HepG2 (cell line): ENCODE results near the gene TPPP2. TPM values are rescaled to one million over a fixed set of nuclear protein-coding genes. Genes with fewer than 3 reads are reported as not detected.
A peak's percentile ranks its signal among the peaks of the same experiment; 100 is the strongest.

ENCODE experiments used
- AKNA ChIP-seq: sonication (generic); formaldehyde crosslinking; IDR thresholded peaks from 2 replicates; pipeline ENCODE4 v1.4.0; 2020; ENCODE audit warnings: missing genetic modification reagents, borderline replicate concordance
- DZIP1 ChIP-seq: sonication (generic); formaldehyde crosslinking; IDR thresholded peaks from 2 replicates; pipeline ENCODE4 v1.5.0; 2020; ENCODE audit warnings: mild to moderate bottlenecking, missing genetic modification reagents
- ELF1 ChIP-seq: sonication (generic); formaldehyde crosslinking; IDR thresholded peaks from 2 replicates; pipeline ENCODE4 v1.4.0; 2020; ENCODE audit warnings: missing genetic modification reagents
- GPBP1L1 ChIP-seq: sonication (generic); formaldehyde crosslinking; IDR thresholded peaks from 2 replicates; pipeline ENCODE4 v1.5.0; 2020; ENCODE audit warnings: mild to moderate bottlenecking, missing genetic modification reagents
- KDM4B ChIP-seq: sonication (generic); formaldehyde crosslinking; IDR thresholded peaks from 2 replicates; pipeline ENCODE4 v1.4.0; 2020; ENCODE audit warnings: missing genetic modification reagents
- MAZ ChIP-seq, 2 experiments: sonication (generic) in 1 of 2; formaldehyde crosslinking in 1 of 2; IDR thresholded peaks; 2 replicates each; pipeline versions ENCODE4 v1.5.0 to v1.6.1; 2012 to 2020; ENCODE audit warnings: low read depth in 2 of 2, mild to moderate bottlenecking in 2 of 2, borderline replicate concordance in 1 of 2, improper control_type of control experiment in 1 of 2, low read length in 1 of 2, missing genetic modification reagents in 1 of 2, moderate library complexity in 1 of 2
- NR2F1 ChIP-seq, 2 experiments: fragments of 450-650 bp in 1 of 2; formaldehyde crosslinking in 1 of 2; IDR thresholded peaks; 2 replicates each; pipeline versions ENCODE4 v1.5.0 to v1.6.1; 2016 to 2020; ENCODE audit warnings: mild to moderate bottlenecking in 1 of 2, missing compliant biosample characterization in 1 of 2, missing genetic modification reagents in 1 of 2, moderate library complexity in 1 of 2
- ONECUT2 ChIP-seq: sonication (generic); formaldehyde crosslinking; IDR thresholded peaks from 2 replicates; pipeline ENCODE4 v1.4.0; 2020; ENCODE audit warnings: missing genetic modification reagents
- SSRP1 ChIP-seq: IDR thresholded peaks from 2 replicates; pipeline ENCODE4 v1.6.1; 2016; ENCODE audit warnings: control low read depth
- ZNF292 ChIP-seq: sonication (generic); formaldehyde crosslinking; IDR thresholded peaks from 2 replicates; pipeline ENCODE4 v1.8.1; 2022; ENCODE audit warnings: mild to moderate bottlenecking, low read depth, missing genetic modification reagents, borderline replicate concordance
- ZNF326 ChIP-seq: sonication (generic); formaldehyde crosslinking; IDR thresholded peaks from 2 replicates; pipeline ENCODE4 v1.4.0; 2020; ENCODE audit warnings: missing genetic modification reagents, borderline replicate concordance
- ZNF337 ChIP-seq: sonication (generic); formaldehyde crosslinking; IDR thresholded peaks from 2 replicates; pipeline ENCODE4 v1.5.1; 2020; ENCODE audit warnings: missing genetic modification reagents, low read depth, mild to moderate bottlenecking, borderline replicate concordance
- ZNF432 ChIP-seq: sonication (generic); formaldehyde crosslinking; IDR thresholded peaks from 2 replicates; pipeline ENCODE4 v1.5.0; 2020; ENCODE audit warnings: missing genetic modification reagents, mild to moderate bottlenecking, borderline replicate concordance
- ZNF777 ChIP-seq: sonication (generic); formaldehyde crosslinking; IDR thresholded peaks from 2 replicates; pipeline ENCODE4 v1.4.0; 2020; ENCODE audit warnings: missing genetic modification reagents
- ZNF788 ChIP-seq: sonication (generic); formaldehyde crosslinking; IDR thresholded peaks from 2 replicates; pipeline ENCODE4 v1.5.0; 2020; ENCODE audit warnings: mild to moderate bottlenecking, missing genetic modification reagents, borderline replicate concordance
- ZSCAN25 ChIP-seq: sonication (generic); formaldehyde crosslinking; IDR thresholded peaks from 2 replicates; pipeline ENCODE4 v1.8.0; 2022; ENCODE audit warnings: mild to moderate bottlenecking, missing genetic modification reagents
- polyA plus RNA-seq, 8 experiments: library from polyadenylated mRNA; depleted of rRNA in 3 of 8; stranded (reverse) in 7 of 8; unstranded in 1 of 8; fragments of >200 nt; fragmentation: Illumina TruSeq in 4 of 8; extraction: Trizol in 4 of 8; gene quantifications; 2 replicates each; pipeline versions ENCODE4 v1.2.1 to v1.2.3, GENCODE V29; 2011 to 2016; ENCODE audit warnings: low read depth in 4 of 8, missing spikeins in 1 of 8, mixed read lengths in 1 of 8; ENCODE audit not compliant: insufficient read depth in 1 of 8
- total RNA-seq, 5 experiments: library from RNA; depleted of rRNA; stranded (reverse); fragments of >200 nt; fragmentation: Illumina TruSeq; extraction: Trizol; gene quantifications; 2 replicates each; pipeline ENCODE4 v1.2.3, GENCODE V29; 2016; ENCODE audit warnings: low read depth in 1 of 5
- TF ChIP-seq, protein P1 (sequence below): sonication (generic); formaldehyde crosslinking; IDR thresholded peaks from 2 replicates; pipeline ENCODE4 v1.4.0; 2020; ENCODE audit warnings: missing genetic modification reagents

TPPP2 gene
- total and polyA plus RNA-seq, 2 of the 13 experiments (the other 11 are each of a cell fraction or from before 2014, with no cell fraction given): 0.58 to 4.2 TPM

- TF ChIP-seq AKNA (CRISPR knock-in tag): no peak
- TF ChIP-seq ZNF292 (CRISPR knock-in tag): no peak
- TF ChIP-seq GPBP1L1 (CRISPR knock-in tag): no peak
- TF ChIP-seq ZNF326 (CRISPR knock-in tag): no peak
- no peak for TF ChIP-seq ZNF788
- TF ChIP-seq ZNF777: peak; percentile 56; the same call in 1 of the 2 replicates
- TF ChIP-seq, protein P1, sequence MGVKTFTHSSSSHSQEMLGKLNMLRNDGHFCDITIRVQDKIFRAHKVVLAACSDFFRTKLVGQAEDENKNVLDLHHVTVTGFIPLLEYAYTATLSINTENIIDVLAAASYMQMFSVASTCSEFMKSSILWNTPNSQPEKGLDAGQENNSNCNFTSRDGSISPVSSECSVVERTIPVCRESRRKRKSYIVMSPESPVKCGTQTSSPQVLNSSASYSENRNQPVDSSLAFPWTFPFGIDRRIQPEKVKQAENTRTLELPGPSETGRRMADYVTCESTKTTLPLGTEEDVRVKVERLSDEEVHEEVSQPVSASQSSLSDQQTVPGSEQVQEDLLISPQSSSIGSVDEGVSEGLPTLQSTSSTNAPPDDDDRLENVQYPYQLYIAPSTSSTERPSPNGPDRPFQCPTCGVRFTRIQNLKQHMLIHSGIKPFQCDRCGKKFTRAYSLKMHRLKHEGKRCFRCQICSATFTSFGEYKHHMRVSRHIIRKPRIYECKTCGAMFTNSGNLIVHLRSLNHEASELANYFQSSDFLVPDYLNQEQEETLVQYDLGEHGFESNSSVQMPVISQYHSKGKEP (CRISPR knock-in tag): no peak
- TF ChIP-seq SSRP1 (CRISPR knock-in tag): 0 out of 2 replicates have a peak, but pooled peaks have one; percentile 57
- TF ChIP-seq ELF1 (CRISPR knock-in tag): no peak
- TF ChIP-seq ZNF337 (CRISPR knock-in tag): peak; percentile 56; the same call in 1 of the 2 replicates
- no peak; the same call in 1 of the 2 replicates for TF ChIP-seq KDM4B (CRISPR knock-in tag)
- no peak for TF ChIP-seq ONECUT2
- no peak; the same call in 1 of the 2 replicates for TF ChIP-seq MAZ (IDR thresholded peaks at IDR 0.05; ENCODE audit: borderline replicate concordance, low read depth, low read length)
- peak; percentile 57 for TF ChIP-seq MAZ (CRISPR knock-in tag; IDR thresholded peaks at IDR 0.05; ENCODE audit: low read depth)
- TF ChIP-seq NR2F1 (CRISPR knock-in tag; IDR thresholded peaks at IDR 0.05): no peak
- TF ChIP-seq DZIP1 (CRISPR knock-in tag): no peak
- TF ChIP-seq ZNF432 (CRISPR knock-in tag): no peak; the same call in 1 of the 2 replicates
- peak; percentile 56; the same call in 1 of the 2 replicates for TF ChIP-seq ZSCAN25 (CRISPR knock-in tag)
Measured at GRCh38 chr14:21068521-21069387, 38.7 kb downstream of the TPPP2 start (continued).
